Breast epithelium (tissue), 4 donors: ENCODE data around the gene TMED9. TPM values are rescaled to one million over a fixed set of nuclear protein-coding genes. Genes with fewer than 3 reads are reported as not detected.
A peak's percentile ranks its signal among the peaks of the same experiment; 100 is the strongest.

Source experiments
- DNase-seq, 2 donors: peaks; one replicate each; pipeline ENCODE4 v3.0.0-alpha.2; 2019; ENCODE audit warnings: low spot score in 2 of 2
- H3K27ac ChIP-seq, 2 donors: fragments of 200-600 bp; sonication (generic) in 1 of 2; one replicate each; pipeline ENCODE4 v1.5.1; 2016 to 2019; ENCODE audit warnings: mild to moderate bottlenecking in 1 of 2
- H3K27me3 ChIP-seq, 2 donors: fragments of 200-600 bp; sonication (generic) in 1 of 2; one replicate each; pipeline versions ENCODE4 v1.5.1 to v1.6.0; 2017 to 2019; ENCODE audit warnings: control low read depth in 1 of 2, mild to moderate bottlenecking in 1 of 2
- H3K36me3 ChIP-seq: fragments of 200-600 bp; one replicate; pipeline ENCODE4 v1.5.1; 2019
- H3K4me1 ChIP-seq, 2 donors: fragments of 200-600 bp; sonication (generic); one replicate each; pipeline ENCODE4 v1.5.1; 2016 to 2019; ENCODE audit warnings: control low read depth in 1 of 2
- H3K4me3 ChIP-seq, 3 donors: fragments of 200-600 bp; sonication (generic); 1 replicate in 2 of 3; 2 replicates in 1 of 3; pipeline ENCODE4 v1.5.1; 2016 to 2019; ENCODE audit warnings: mild to moderate bottlenecking in 3 of 3, moderate library complexity in 2 of 3
- H3K9me3 ChIP-seq, 2 donors: fragments of 200-600 bp; sonication (generic) in 1 of 2; one replicate each; pipeline ENCODE4 v1.5.1; 2016 to 2019; ENCODE audit warnings: control low read depth in 1 of 2
- POLR2A ChIP-seq: fragments of 450-650 bp; IDR thresholded peaks from one replicate; pipeline ENCODE4 v1.6.1; 2016; ENCODE audit warnings: antibody characterized with exemption, mild to moderate bottlenecking, moderate library complexity
- POLR2AphosphoS5 ChIP-seq, 3 donors: sonication (generic); formaldehyde crosslinking; IDR thresholded peaks; one replicate each; pipeline ENCODE4 v1.6.1; 2017; ENCODE audit warnings: antibody characterized with exemption in 3 of 3
- intact Hi-C: fragments of 100-400 bp; cut with DNase I; formaldehyde crosslinking; loops from one replicate; pipeline ENCODE4 v1.15.1; 2023; ENCODE audit warnings: low total_unique reads
- total RNA-seq, 3 donors: library from RNA; depleted of rRNA; stranded (reverse); fragments of >200 nt; gene quantifications; one replicate each; pipeline ENCODE4 v1.1.0, GENCODE V29; 2016
- TF ChIP-seq, protein P1 (sequence below), 3 donors: fragments of 450-650 bp; IDR thresholded peaks; one replicate each; pipeline ENCODE4 v1.5.1; 2016 to 2017; ENCODE audit warnings: antibody characterized with exemption in 3 of 3, mild to moderate bottlenecking in 3 of 3, moderate library complexity in 3 of 3

Gene TMED9
- total RNA-seq, 3 donors from 2014 or later, result 75.4 to 109 (median 95.1) TPM

DNA sequence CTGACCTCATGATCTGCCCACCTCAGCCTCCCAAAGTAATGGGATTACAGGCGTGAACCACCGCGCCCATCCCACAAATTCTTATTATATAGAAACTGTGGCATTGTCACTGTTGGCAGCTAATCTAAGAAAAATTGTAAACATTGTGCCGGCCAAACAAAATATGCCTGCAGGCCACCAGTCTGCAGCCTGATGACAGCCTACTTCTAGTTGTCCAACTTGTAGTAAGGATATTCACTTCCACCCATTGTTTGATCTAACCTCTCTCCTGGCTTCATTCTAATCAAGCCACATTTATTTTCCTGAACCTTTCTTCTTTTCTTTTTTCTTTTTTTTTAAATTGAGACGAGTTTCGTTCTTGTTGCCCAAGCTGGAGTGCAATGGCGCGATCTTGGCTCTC, 13.7 kb upstream of the TMED9 start:
- no peaks in the 10 kb centered on the region for H3K27me3 ChIP-seq
- intact Hi-C loops, result no loop called here
- no peak overlapping the region for H3K4me3 ChIP-seq
- no peak overlapping the region for H3K27ac ChIP-seq
- no peak for DNase-seq
- H3K36me3 ChIP-seq, result no peaks in the 10 kb centered on the region
- no peaks in the 10 kb centered on the region for H3K4me1 ChIP-seq
- TF ChIP-seq POLR2AphosphoS5 (IDR thresholded peaks at IDR 0.05), result no peak
- H3K9me3 ChIP-seq, result no peaks in the 10 kb centered on the region

DNA sequence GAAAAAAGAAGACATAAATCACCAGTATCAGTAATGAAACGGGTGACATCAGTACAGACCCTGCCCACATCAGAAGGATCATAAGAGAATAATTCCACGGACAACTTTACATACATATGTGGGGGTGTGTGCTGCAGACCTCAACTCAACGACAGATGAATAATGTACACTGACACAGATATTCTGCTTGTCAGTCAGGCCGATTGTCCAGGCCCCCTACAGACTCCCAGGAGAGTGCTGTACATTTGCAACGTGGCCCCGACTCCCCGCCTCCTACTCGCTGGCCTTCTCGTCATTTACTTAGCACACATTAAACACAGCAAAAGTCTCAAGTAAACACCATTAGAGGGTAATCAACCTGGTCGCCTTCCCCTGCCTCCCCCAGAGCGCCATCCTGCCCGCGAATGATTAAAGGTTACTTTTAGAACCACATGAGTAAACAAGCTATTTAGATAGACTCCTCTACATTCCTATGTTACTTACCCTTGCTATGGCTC, 3.5 kb upstream of the TMED9 start:
- intact Hi-C loops, result no loop called here
- peaks cover 0 to 8% of the 10 kb centered on the region in 2 donors for H3K4me1 ChIP-seq
- DNase-seq, result no peak

DNA sequence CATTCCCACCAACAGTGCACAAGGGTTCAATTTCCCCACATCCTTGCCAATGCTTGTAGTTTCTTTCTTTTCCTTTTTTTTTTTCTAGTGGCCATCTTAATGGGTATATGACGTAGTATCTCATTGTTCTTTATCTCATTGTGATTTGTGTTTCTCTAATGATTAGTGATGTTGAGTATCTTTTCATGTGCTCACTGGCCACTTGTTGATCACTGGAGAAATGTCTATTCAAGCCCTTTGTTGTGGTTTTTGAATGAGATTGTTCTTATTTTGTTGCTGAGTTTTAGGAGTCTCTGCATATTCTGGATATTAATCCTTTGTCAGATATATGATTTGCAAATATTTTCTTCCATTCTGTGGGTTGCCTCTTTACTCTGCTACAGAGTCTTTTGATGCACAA, 1.6 kb upstream of the TMED9 start:
- no peak overlapping the region for H3K4me3 ChIP-seq
- no peak for TF ChIP-seq POLR2A
- TF ChIP-seq, protein P1, sequence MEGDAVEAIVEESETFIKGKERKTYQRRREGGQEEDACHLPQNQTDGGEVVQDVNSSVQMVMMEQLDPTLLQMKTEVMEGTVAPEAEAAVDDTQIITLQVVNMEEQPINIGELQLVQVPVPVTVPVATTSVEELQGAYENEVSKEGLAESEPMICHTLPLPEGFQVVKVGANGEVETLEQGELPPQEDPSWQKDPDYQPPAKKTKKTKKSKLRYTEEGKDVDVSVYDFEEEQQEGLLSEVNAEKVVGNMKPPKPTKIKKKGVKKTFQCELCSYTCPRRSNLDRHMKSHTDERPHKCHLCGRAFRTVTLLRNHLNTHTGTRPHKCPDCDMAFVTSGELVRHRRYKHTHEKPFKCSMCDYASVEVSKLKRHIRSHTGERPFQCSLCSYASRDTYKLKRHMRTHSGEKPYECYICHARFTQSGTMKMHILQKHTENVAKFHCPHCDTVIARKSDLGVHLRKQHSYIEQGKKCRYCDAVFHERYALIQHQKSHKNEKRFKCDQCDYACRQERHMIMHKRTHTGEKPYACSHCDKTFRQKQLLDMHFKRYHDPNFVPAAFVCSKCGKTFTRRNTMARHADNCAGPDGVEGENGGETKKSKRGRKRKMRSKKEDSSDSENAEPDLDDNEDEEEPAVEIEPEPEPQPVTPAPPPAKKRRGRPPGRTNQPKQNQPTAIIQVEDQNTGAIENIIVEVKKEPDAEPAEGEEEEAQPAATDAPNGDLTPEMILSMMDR (IDR thresholded peaks at IDR 0.05), result no peak
- TF ChIP-seq POLR2AphosphoS5 (IDR thresholded peaks at IDR 0.05), result no peak
- H3K4me1 ChIP-seq, result peaks cover 0 to 10% of the 10 kb centered on the region in 2 donors
- H3K27ac ChIP-seq, result no peak overlapping the region
- H3K9me3 ChIP-seq, result no peaks in the 10 kb centered on the region
- DNase-seq, result no peak
- H3K36me3 ChIP-seq, result no peaks in the 10 kb centered on the region
- H3K27me3 ChIP-seq, result no peaks in the 10 kb centered on the region
- intact Hi-C loops, result no loop called here

More for the DNA sequence above, 3.5 kb upstream of the TMED9 start:
- Histone ChIP-seq H3K27me3 (no peaks in the 10 kb centered on the region), H3K36me3 (no peaks in the 10 kb centered on the region), H3K4me3 (no peak overlapping the region), H3K9me3 (no peaks in the 10 kb centered on the region), H3K27ac (no peak overlapping the region)
- TF ChIP-seq POLR2AphosphoS5 (IDR thresholded peaks at IDR 0.05) (no peak), POLR2A (no peak)
- TF ChIP-seq, protein P1 (IDR thresholded peaks at IDR 0.05), result no peak

DNA sequence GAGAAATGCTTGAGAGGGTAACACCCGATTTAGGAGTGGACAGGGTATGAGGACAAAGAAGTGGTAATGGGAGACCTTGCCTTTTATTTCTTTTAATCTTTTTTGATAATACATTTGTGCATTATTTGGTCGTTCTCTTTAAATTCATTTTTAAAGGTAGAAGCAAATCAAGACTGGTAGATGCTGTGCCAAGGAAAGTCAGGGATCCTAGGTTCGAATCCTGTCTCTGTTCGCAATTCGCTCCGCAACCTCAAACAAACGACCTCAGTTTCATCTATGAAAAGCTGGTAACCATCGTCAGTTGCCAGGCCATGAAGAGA, 353 bp upstream of the TMED9 start:
- no peaks in the 10 kb centered on the region for H3K36me3 ChIP-seq
- intact Hi-C loops, result no loop called here
- H3K9me3 ChIP-seq, result no peaks in the 10 kb centered on the region
- no peaks in the 10 kb centered on the region for H3K27me3 ChIP-seq
- DNase-seq, result no peak
- no peak for TF ChIP-seq POLR2AphosphoS5 (IDR thresholded peaks at IDR 0.05)
- H3K4me1 ChIP-seq, result peaks cover 0 to 10% of the 10 kb centered on the region in 2 donors
- H3K27ac ChIP-seq, result peak overlapping the region; percentile 84 to 92
- peak overlapping the region; percentile 98 to 100 (median 98) for H3K4me3 ChIP-seq

DNA sequence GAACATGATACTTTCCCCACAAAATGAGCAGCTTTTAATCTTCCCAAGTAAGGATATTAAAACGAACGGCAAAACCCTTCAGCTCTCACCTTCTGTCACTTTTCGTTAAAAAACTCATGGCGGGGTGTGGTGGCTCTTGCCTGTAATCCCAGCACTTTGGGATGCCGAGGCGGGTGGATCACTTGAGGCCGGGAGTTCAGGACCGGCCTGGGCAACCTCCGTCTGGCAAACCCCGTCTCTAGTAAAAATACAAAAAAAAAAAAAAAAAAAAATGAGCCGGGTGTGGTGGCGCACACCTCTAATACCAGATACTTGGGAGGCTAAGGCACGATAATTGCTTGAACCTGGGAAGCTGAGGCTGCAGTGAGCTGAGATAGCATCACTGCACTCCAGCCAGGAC, 902 bp downstream of the TMED9 start:
- intact Hi-C loops, result no loop called here
- no peaks in the 10 kb centered on the region for H3K36me3 ChIP-seq

DNA sequence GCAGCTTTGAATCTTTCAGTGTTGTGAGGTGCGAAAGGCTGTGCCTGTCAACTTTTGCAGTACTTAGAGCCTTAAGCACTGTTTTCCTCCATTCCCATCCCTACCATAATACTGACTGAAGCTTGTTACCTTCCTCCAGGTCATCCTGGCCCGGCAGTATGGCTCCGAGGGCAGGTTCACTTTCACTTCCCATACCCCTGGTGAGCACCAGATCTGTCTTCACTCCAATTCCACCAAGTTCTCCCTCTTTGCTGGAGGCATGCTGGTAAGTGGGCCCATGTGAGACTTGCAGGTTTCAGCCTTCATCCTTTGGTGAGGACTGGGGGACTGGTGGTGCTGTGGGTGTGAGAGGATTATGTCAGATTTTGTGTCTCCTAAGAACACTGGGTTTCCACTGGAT, 1.5 kb downstream of the TMED9 start:
- no peak for TF ChIP-seq POLR2AphosphoS5 (IDR thresholded peaks at IDR 0.05)
- TF ChIP-seq, protein P1 (IDR thresholded peaks at IDR 0.05), result no peak
- TF ChIP-seq POLR2A, result no peak
- intact Hi-C loops, result no loop called here

More for the DNA sequence above, 902 bp downstream of the TMED9 start:
- Histone ChIP-seq H3K9me3 (no peaks in the 10 kb centered on the region), H3K4me3 (peak overlapping the region; percentile 98 to 100 (median 98)), H3K4me1 (peaks cover 0 to 10% of the 10 kb centered on the region in 2 donors), H3K27me3 (no peaks in the 10 kb centered on the region), H3K27ac (peak overlapping the region in 1 of 2 donors; percentile 92)
- DNase-seq, result no peak
- TF ChIP-seq, protein P1 (IDR thresholded peaks at IDR 0.05), result no peak
- TF ChIP-seq POLR2AphosphoS5 (IDR thresholded peaks at IDR 0.05) (no peak), POLR2A (no peak)

More for the DNA sequence above, 1.5 kb downstream of the TMED9 start:
- H3K36me3 ChIP-seq, result no peaks in the 10 kb centered on the region
- H3K9me3 ChIP-seq, result no peaks in the 10 kb centered on the region
- no peak overlapping the region for H3K27ac ChIP-seq
- H3K4me3 ChIP-seq, result peak overlapping the region in 2 of 3 donors; percentile 21 to 98
- peaks cover 0 to 10% of the 10 kb centered on the region in 2 donors for H3K4me1 ChIP-seq
- H3K27me3 ChIP-seq, result no peaks in the 10 kb centered on the region
- DNase-seq, result no peak
